HS-5 (cell line): Measurements from ENCODE around the gene HEATR5B.
"Not testable (repeated sequence)": the region's sequence is repeated elsewhere in the genome, so short reads cannot be mapped to it uniquely, and the experiment has no call there.

Experiments used
- DNase-seq: peaks from one replicate; pipeline ENCODE4 v3.0.0-alpha.2; 2012; ENCODE audit warnings: low read depth

HEATR5B gene

GRCh38 chr2:36941867-36942266 is 142.3 kb downstream of the HEATR5B start:
- DNase-seq, result no peak

GRCh38 chr2:36936526-36936925 is 147.6 kb downstream of the HEATR5B start:
- DNase-seq, result not testable (repeated sequence)

GRCh38 chr2:36931688-36932087 is 152.5 kb downstream of the HEATR5B start:
- not testable (repeated sequence) for DNase-seq
